ENCODE data around the gene IL4I1. TPM values are rescaled to one million over a fixed set of nuclear protein-coding genes. Genes with fewer than 3 reads are reported as not detected.

The IL4I1 gene
- total RNA-seq, 1 donor from 2014 or later = 0.90 TPM

- peaks cover 13% of the 10 kb centered on the region for H3K36me3 Mint-ChIP-seq (ENCODE audit: low read depth, unreplicated experiment)
- H3K27me3 Mint-ChIP-seq (ENCODE audit: unreplicated experiment) = peaks cover 23% of the 10 kb centered on the region
- no peak overlapping the region for H3K4me3 Mint-ChIP-seq (ENCODE audit: unreplicated experiment)
- no peaks in the 10 kb centered on the region for H3K4me1 Mint-ChIP-seq (ENCODE audit: unreplicated experiment)
- no peak for DNase-seq (ENCODE audit: low spot score)
- H3K27ac Mint-ChIP-seq (ENCODE audit: unreplicated experiment) = no peak overlapping the region
- TF ChIP-seq CTCF (IDR thresholded peaks at IDR 0.05; ENCODE audit: unreplicated experiment) = peak; percentile 27
- H3K9me3 Mint-ChIP-seq (ENCODE audit: unreplicated experiment) = no peaks in the 10 kb centered on the region
These were observed 6.1 kb downstream of the IL4I1 start for GRCh38 chr19:49890349-49891311.

- peak; percentile 82 for TF ChIP-seq CTCF (IDR thresholded peaks at IDR 0.05; ENCODE audit: unreplicated experiment)
- DNase-seq (ENCODE audit: low spot score) = peak; percentile 78
- Mint-ChIP-seq H3K27me3 (ENCODE audit: unreplicated experiment) (peaks cover 23% of the 10 kb centered on the region), H3K27ac (ENCODE audit: unreplicated experiment) (no peak overlapping the region), H3K4me3 (ENCODE audit: unreplicated experiment) (no peak overlapping the region), H3K4me1 (ENCODE audit: unreplicated experiment) (no peaks in the 10 kb centered on the region), H3K9me3 (ENCODE audit: unreplicated experiment) (no peaks in the 10 kb centered on the region), H3K36me3 (ENCODE audit: low read depth, unreplicated experiment) (peaks cover 15% of the 10 kb centered on the region)
These were observed 6.9 kb downstream of the IL4I1 start for GRCh38 chr19:49889687-49890348.

GRCh38 chr19:49889038-49889686, 7.5 kb downstream of the IL4I1 start:
- no peak for TF ChIP-seq CTCF (IDR thresholded peaks at IDR 0.05; ENCODE audit: unreplicated experiment)
- Mint-ChIP-seq H3K36me3 (ENCODE audit: low read depth, unreplicated experiment) (peaks cover 20% of the 10 kb centered on the region), H3K4me1 (ENCODE audit: unreplicated experiment) (no peaks in the 10 kb centered on the region), H3K9me3 (ENCODE audit: unreplicated experiment) (no peaks in the 10 kb centered on the region), H3K27ac (ENCODE audit: unreplicated experiment) (no peak overlapping the region), H3K4me3 (ENCODE audit: unreplicated experiment) (no peak overlapping the region), H3K27me3 (ENCODE audit: unreplicated experiment) (peaks cover 23% of the 10 kb centered on the region)
- no peak for DNase-seq (ENCODE audit: low spot score)

GRCh38 chr19:49888510-49888824, 8.2 kb downstream of the IL4I1 start:
- Mint-ChIP-seq H3K4me3 (ENCODE audit: unreplicated experiment) (no peak overlapping the region), H3K27me3 (ENCODE audit: unreplicated experiment) (peaks cover 23% of the 10 kb centered on the region), H3K4me1 (ENCODE audit: unreplicated experiment) (no peaks in the 10 kb centered on the region), H3K9me3 (ENCODE audit: unreplicated experiment) (no peaks in the 10 kb centered on the region), H3K36me3 (ENCODE audit: low read depth, unreplicated experiment) (peaks cover 22% of the 10 kb centered on the region), H3K27ac (ENCODE audit: unreplicated experiment) (no peak overlapping the region)
- no peak for DNase-seq (ENCODE audit: low spot score)
- no peak for TF ChIP-seq CTCF (IDR thresholded peaks at IDR 0.05; ENCODE audit: unreplicated experiment)

All from endothelial cell (in vitro differentiated cells).